Measurements from ENCODE around the gene IRX4.

IRX4 gene

DNA sequence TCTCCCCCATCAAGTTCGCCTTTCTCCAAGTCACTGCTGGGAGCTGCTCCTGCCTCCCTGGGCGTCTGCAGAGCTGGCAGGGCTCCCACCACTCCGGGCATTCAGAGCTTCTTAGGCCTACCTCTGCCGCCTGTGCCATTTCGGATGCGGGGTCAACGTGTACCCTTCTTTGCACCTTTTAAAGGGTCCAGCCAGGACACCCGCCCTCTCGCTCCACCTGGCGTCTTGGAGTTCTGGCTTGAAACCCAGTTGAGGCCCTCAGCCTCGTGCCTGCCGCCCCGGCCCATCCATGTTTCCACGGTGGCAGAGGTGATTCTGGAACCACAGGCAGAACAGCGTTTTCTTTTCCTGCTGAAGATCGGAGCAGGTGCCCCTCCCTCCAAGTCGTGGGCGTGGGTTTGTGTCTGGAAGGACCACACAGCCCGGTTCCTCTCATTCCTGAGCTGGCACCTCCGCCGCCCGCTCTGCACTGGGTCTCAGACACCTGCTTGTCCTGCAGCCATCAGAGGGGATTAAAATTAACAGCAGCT, 48.6 kb downstream of the IRX4 start:
- no peak for DNase-seq

DNA sequence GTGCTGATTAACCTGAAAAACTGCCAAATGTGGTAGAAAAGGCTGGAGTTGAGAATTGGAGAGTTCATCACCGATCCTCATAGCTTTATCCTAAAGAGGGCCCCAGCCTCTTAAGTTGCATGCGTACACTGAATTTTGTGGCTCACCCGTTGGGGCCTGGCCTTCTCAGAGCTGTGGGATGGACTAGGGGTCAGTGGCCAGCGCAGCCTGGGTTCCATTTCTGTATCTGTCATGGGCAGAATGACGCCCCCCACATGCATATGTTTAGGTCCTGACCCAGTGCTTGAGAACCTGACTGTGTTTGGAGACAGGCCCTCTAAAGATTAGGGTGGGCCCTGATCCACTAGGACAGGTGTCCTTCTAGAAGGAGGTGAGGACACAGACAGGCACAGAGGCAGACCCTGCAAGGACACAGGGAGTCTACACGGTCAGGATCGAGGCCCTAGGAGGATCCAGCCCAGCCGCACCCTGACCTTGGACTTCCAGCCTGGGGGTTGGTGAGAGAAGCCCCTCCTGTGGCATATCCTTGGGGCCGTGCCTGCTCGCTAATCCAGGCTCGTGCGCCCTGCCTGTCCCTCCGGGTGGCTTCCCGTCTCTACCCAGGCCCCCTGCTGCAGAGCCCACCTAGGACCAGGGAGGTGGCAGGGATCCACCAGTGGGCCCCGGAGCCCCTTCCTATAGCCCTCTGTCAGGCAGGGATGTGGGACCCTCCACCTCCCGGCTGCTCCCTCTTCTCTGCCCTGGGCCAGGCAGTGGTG, 49.3 kb downstream of the IRX4 start:
- no peak for DNase-seq

DNA sequence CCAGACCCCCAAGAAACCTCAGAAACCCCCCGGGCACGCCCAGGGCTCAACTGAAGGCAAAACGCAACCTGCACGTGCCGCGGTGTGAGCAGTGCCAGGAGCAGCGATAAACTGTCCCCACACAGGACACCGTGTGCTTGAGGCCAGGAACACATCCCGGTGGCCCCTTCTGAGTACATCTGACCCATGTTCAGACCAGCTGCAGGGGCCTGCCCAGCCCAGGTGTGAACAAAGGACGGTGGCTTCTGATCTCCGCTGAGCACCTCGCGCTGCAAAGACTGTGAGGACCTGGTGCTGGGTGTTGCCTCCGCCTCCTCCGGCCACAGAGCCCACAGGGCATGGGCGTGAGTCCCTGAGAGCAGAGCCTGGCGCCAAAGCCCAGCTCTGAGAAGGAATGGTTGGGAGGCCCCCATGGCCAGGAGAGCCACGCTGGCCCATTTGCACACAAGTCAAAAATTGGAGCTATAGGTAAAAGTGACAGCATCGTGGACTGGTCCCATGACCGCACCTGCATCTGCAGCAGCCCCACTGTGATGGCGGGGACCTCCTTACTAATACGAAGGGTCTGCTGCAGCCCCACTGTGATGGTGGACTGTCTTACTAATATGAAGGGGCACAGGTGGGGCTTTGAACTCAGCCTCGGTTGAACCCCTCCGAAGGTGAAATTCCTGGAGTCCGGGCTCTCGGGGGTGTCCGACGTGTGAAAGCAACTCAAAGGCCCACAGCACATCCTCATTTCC, 50.0 kb downstream of the IRX4 start:
- no peak for DNase-seq

DNA sequence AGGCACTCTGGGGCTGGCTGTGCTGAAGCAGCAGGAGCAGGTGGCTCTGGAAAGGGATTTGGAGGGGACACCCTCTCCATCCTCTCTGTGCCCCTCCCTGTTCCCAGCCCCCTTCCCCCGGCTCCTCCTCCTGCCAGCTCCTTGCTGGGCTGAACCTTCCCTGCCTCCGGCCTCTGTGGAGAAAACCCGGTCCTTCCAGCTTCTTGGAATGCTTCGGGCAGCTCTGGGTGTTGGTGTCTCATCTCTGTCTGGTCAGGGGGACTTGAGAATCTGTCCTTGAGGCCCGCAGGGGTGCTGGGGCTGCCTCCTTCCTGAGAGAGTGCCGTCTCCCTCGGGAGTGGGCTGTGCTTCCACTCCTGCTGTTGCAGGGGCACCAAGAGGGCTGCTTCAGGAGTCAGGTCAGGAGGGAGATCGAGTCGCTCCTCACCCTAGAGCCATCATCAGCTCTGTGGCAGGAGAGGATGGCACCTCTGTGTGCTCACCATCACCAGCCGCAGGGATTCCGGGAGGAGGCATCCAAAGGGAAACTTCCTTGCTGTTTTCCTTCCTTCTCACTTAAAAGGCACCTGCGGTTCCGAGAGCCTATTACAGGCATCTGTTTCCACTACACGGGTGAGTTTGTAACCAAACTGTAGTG, 50.9 kb downstream of the IRX4 start:
- no peak for DNase-seq

DNA sequence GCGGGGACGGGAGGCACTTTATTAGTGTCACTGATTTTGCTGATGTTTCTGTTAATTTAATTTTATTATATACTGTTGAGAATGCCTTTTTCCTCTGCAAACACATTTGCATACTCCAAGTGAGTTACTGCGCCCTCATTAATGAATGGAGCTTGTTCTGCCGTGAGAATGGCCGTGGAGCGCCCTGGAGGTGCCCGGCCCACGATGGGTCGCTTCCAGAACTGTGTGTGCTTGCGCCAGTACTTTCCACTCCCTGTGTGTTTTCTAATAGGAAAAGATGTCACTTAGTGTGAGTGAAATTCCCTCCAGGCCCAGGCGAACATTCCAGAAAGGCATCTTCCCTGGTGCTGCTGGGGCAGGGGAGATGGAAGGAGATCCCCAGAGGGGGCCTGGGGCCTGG, 51.5 kb downstream of the IRX4 start:
- no peak for DNase-seq

DNA sequence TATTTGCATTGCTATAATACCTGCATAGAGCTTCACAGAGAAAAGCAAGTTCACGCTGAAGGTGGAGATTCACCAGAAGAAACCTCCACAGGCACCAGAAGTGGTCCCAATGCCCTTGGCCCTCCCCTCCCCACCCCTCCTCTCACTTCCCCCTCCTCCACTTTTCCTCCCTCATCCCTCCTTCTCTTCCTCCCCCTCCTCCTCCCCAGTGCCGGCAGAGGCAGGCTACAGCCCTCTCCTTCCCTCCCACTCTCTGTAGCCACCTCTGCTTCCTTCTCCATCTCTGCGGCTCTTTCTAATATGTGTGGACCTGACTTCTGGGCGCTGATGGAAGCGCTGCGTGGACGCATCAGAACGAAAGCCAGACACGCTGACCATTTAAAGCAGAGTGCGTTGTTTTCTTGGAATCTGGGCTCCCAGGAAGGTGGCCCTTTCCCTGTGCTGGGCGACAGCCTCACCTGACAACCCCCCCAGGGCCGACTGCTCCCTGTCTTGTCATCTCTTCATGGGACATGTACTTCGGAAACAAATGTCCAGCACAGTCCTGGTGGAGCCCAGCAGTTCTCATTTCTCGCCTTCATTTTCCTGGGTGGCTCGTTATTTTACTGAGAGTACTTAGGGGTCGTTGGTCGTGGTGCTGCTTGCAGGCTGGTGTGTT, 52.0 kb downstream of the IRX4 start:
- no peak for DNase-seq

DNA sequence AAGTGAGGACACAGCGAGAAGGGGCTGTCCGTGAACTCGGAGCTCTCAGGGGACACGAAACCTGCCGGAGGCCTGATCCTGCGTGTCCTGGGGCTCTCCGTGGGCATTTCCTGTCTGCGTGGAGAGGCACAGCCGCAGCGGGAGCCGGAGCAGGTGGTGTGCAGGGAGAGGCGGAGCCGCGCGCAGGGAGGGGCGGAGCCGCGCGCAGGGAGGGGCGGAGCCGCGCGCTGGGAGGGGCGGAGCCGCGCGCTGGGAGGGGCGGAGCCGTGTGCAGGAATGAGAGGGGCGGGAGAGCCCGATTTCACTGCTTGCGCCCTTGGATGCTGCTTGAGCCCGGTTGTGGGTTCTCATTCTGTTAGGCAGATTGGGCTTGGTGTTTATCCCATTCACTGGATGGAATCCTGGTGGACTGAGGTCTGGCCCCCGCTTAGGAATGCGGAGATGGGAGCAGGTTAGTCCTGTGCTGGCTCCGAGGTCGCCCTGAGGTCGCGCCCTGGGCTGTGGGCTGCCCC, 54.8 kb downstream of the IRX4 start:
- no peak for DNase-seq

All from fibroblast of upper back skin (primary cell).